Purkinje cell (primary cell): ENCODE results near the gene ZDHHC24. TPM values are rescaled to one million over a fixed set of nuclear protein-coding genes. Genes with fewer than 3 reads are reported as not detected.

Source experiments
- polyA plus RNA-seq: library from polyadenylated mRNA; unstranded; fragments of >200 nt; fragmentation: Nextera tagmentation; gene quantifications from 2 replicates; pipeline ENCODE4 v1.2.1, GENCODE V29; 2014

The ZDHHC24 gene, protein sequence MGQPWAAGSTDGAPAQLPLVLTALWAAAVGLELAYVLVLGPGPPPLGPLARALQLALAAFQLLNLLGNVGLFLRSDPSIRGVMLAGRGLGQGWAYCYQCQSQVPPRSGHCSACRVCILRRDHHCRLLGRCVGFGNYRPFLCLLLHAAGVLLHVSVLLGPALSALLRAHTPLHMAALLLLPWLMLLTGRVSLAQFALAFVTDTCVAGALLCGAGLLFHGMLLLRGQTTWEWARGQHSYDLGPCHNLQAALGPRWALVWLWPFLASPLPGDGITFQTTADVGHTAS
- polyA plus RNA-seq: 3.7 and 4.8 TPM in 2 replicates

DNA sequence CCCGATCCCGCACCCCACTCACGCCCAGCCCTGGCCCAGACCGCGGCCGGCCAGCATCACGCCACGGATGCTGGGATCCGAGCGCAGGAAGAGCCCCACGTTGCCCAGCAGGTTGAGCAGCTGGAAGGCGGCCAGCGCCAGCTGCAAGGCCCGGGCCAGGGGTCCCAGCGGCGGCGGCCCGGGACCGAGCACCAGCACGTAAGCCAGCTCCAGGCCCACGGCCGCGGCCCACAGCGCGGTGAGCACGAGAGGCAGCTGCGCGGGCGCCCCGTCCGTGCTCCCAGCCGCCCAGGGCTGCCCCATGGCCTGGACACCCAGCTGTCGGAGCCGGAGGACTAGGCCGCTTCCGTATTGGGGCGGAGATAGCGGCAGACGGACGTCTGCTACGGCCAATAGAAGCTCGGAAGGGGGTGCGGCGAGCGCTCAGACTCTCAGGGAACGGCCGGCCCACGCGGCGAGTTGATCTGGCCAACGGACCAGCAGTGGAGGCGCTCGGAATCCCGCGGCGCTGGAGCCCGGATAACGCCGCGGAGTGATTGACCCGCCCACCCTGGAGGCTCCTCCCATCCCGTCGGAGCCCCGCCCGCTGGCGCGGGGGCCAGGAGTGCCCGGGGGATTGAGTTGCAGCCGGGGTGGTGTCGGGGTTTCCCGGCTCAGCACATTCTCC lies at the start of gene ZDHHC24:
Gene ZDHHC24 (minus strand): TSS at position 348 of the 667 bp plus-strand sequence. CDS start 45 bp downstream, at position 303.

DNA sequence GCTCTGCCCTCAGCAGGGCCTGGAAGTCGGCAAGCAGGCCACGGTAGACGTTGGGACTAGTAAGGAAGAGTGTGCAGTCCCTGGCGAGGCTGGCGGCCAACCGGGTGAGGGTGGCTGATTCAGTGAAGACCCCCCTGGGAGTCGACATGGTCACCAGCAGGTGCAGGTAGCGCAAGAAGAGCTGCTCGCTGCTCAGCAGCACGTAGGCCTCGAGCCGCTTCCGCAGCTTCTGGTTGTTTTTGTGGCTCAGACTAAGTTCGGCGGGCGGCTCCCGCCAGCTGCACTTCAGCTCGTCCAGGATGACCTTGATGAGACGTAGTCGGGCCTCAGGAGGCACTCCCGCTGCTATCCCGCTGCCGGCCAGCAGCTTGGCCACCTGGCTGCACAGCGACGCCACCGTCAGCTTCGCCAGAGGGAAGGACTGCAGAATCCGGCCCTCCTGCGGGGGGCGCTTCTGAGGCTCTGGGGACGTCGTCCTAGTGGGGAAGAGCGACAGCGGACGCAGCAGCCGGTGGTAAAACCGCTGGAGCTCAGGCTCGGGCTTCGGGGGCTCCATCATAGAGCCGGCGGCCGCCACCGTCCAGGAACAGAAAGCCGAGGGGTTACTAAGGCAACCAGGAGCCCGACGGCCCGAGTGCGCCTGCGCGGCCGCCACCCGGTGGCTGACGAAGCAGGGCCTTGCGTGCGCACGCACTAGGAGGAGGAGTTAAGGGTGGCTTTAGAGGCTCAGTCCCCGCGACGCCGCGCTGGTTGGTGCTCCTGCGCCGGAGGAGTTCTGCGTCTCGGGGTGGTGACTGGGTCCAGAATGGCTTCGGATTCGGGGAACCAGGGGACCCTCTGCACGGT lies 46.8 kb upstream of the ZDHHC24 start, which contains the start of the genes CCDC87 and CCS:
Gene CCDC87 (minus strand): TSS at position 607 of the 846 bp plus-strand sequence. CDS start 48 bp downstream, at position 559.
Gene CCS (plus strand): TSS at position 729 of the 846 bp plus-strand sequence. CDS start 77 bp downstream, at position 806.

DNA sequence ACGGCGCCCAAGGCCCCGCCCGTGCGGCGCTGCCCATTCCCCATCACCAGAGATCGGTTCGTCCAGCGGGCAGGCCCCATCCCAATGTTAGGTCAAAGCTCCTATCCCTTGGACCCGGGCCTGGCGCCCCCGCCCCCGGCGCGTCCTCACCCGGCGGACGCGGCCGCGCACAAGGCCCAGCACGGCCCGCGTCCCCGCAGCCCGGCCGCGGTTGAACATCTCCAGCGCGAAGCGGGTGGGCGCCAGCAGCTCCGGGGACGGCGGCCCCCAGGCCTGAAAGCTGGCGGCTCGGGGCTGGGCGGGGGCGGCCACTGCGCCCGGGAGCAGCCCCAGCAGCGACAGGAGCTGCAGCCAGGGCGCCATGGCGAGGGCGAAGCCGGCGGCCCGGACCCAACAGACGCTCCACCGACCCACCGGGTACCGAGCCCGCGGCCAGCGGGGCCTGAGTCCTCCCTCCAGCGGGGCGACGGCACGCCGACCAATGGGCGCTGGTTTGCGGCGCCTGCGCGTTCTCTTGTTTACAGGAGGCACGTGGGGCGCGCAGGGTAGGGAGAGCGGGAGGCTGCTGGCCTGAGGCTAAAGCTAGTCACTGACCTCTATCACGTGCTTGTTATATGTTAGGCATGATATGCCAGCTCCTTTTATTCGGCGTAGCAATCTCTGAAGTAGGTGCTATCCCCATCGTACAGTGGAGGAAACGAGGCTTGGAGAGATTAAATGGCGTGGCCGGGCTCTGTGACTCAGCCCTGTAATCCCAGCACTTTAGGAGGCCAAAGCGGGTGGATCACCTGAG lies 22.5 kb upstream of the ZDHHC24 start, which contains the start of gene CTSF:
Gene CTSF (minus strand): TSS at position 483 of the 793 bp plus-strand sequence. CDS start 120 bp downstream, at position 363.

DNA sequence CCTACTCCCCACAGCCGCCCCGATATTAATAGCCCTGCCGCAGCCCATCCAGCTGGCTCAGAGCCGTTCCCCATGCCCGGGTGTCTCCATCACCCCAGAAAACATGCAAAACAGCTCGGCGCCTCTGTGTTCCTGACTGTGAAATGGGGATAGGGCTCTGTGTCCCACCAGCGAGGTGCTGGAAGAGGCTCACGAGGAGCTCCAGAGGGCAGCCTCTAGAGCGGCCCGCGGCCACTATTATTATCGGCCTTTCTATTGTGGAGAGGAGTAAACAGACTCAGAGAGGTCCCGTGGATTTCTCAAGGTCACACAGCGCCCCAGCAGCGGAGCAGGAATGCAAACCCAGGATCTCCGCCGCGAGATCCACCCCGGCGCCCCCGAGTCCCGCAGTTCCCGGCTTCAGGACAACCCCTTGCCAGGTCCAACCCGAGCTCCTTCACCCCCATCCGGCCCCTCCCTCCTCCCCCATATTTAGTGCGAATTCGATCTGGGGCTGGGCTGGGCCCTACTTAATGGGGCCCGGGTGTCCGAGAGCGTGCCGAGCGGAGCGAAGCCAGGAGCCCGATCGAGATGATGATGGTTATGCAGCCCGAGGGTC lies 619 bp upstream of the ZDHHC24 start, which contains the start of gene ACTN3:
Gene ACTN3 (plus strand): TSS at position 536 of the 598 bp plus-strand sequence. CDS start 35 bp downstream, at position 571.

DNA sequence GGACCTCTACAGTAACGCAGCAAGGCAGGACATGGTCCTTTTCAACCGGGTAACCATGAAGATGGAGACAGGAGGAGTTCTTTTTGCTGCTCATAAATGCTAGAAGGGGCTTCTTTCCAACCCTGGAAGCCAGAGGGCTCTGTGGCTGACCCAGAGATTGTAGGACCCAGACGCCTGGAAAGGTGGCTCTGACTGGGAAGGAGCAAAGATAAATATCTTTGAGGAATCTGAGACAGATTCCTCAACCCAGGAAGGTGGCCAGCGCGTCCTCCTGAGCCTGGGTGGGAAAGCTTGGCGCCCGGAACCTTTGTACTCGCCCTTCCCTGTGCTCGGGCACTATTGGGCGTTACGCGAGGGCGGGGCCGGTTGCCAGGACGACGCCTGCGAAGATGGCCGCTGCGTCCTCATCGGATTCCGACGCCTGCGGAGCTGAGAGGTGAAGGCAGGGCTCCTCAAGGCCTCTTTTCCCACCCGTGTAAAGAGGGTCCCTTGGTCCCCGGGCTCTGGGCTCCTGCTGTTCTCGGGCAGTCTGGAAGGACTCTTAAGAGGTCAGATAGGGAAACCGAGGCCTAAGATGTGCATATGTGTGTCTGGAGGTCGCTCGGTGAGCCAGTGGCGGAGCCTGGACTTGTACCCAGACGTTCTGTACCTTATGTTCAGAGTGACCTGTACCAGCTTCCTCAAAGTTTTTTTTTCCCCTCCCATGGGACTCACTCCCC lies 35.4 kb downstream of the ZDHHC24 start, which contains the start of gene BBS1:
Gene BBS1 (plus strand): TSS at position 365 of the 719 bp plus-strand sequence. CDS start 25 bp downstream, at position 390.

DNA sequence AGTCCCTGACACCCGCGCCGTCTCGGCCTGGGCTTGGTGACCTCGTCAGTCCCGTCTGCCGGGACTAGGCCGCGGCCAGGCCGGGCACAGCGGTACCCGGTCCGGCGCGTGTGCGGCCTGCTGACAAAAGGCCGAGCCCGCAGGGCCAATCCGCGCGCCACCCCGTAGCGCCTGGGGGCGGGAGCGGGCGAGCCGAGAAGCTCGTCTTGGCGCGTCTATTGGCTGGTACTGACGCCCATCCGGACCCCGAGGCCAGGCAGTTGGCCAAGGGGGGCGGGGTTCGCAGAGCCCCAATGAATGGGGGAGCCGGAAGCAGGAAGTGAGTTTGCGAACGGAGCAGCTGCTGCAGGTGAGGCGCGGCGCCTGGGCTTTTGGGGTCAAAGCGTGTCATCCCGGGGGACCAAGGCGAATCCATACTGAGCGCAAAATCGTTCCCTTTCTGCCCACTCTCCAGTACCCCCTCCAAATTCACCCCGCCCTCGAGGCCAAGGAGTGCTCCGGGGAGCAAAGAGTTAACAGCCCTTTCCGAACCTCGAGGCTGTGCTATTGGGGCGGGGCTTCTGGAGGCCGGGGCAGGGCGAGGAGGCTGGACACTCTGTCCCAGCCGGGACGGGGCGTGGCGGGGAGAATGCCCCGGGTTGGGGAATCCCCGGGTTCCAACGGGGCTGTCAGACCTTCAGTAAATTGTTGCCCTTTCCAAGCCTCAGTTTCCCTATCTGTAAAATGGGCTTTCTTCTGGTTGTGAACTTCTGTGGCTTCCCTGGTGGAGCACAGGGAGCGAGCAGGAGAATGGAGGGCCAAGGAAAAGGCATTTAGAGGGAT lies 65.5 kb downstream of the ZDHHC24 start, which contains the start of gene DPP3:
Gene DPP3 (plus strand): TSS at position 318 of the 822 bp plus-strand sequence. CDS start 1,767 bp downstream, outside the sequence.

Other genes starting within 250 kb of the ZDHHC24 start
- not detected in 2 replicates for gene CD248, start 229.0 kb downstream of the ZDHHC24 start, polyA plus RNA-seq
- gene RIN1, start 209.6 kb downstream of the ZDHHC24 start, polyA plus RNA-seq: 0.73 TPM in 1 of 2 replicates, not detected in the other
- 2.6 and 6.8 TPM in 2 replicates for gene BRMS1, start 200.9 kb downstream of the ZDHHC24 start, polyA plus RNA-seq
- gene B4GAT1, start 198.4 kb downstream of the ZDHHC24 start, polyA plus RNA-seq: 175 and 218 TPM in 2 replicates
- 0.52 and 0.69 TPM in 2 replicates for gene SLC29A2, start 174.3 kb downstream of the ZDHHC24 start, polyA plus RNA-seq
- gene NPAS4, start 125.0 kb downstream of the ZDHHC24 start, polyA plus RNA-seq: 0.16 TPM in 1 of 2 replicates, not detected in the other
- gene MRPL11, start 107.2 kb downstream of the ZDHHC24 start, polyA plus RNA-seq: 17.4 and 20.0 TPM in 2 replicates
- gene PELI3, start 79.1 kb downstream of the ZDHHC24 start, polyA plus RNA-seq: 1.9 and 3.8 TPM in 2 replicates
- 7.0 and 9.5 TPM in 2 replicates for gene DPP3, start 65.6 kb downstream of the ZDHHC24 start, polyA plus RNA-seq
- 8.4 and 11.0 TPM in 2 replicates for gene BBS1, start 35.4 kb downstream of the ZDHHC24 start, polyA plus RNA-seq
- not detected in 2 replicates for gene ACTN3, start 855 bp upstream of the ZDHHC24 start, polyA plus RNA-seq
- 17.0 and 22.1 TPM in 2 replicates for gene CTSF, start 22.6 kb upstream of the ZDHHC24 start, polyA plus RNA-seq
- not detected in 2 replicates for gene CCDC87, start 47.0 kb upstream of the ZDHHC24 start, polyA plus RNA-seq
- gene CCS, start 47.1 kb upstream of the ZDHHC24 start, polyA plus RNA-seq: 11.9 and 12.9 TPM in 2 replicates
- 8.6 and 17.6 TPM in 2 replicates for gene RBM14, start 70.6 kb upstream of the ZDHHC24 start, polyA plus RNA-seq
- gene RBM4, start 92.7 kb upstream of the ZDHHC24 start, polyA plus RNA-seq: 45.8 and 61.8 TPM in 2 replicates
- gene RBM4B, start 131.8 kb upstream of the ZDHHC24 start, polyA plus RNA-seq: 16.2 and 17.1 TPM in 2 replicates
- gene SPTBN2, start 183.2 kb upstream of the ZDHHC24 start, polyA plus RNA-seq: 73.2 and 78.9 TPM in 2 replicates